ENCODE results near the gene PDE3A.

Gene PDE3A

GRCh38 chr12:20426957-20427356 is 58.6 kb downstream of the PDE3A start:
- no peak for DNase-seq

GRCh38 chr12:20429852-20430251 is 61.5 kb downstream of the PDE3A start:
- DNase-seq = no peak

- no peak for DNase-seq
Measured at GRCh38 chr12:20432290-20432689, 64.0 kb downstream of the PDE3A start.

GRCh38 chr12:20434996-20435395 is 66.7 kb downstream of the PDE3A start:
- DNase-seq = no peak

- DNase-seq = no peak
Measured at GRCh38 chr12:20436316-20436715, 68.0 kb downstream of the PDE3A start.

GRCh38 chr12:20438299-20438779 is 70.0 kb downstream of the PDE3A start:
- no peak for DNase-seq

GRCh38 chr12:20439626-20440025 is 71.3 kb downstream of the PDE3A start:
- DNase-seq = no peak

GRCh38 chr12:20440408-20440807 is 72.1 kb downstream of the PDE3A start:
- DNase-seq = no peak

GRCh38 chr12:20442322-20442721 is 74.0 kb downstream of the PDE3A start:
- no peak for DNase-seq

GRCh38 chr12:20443255-20443654 is 74.9 kb downstream of the PDE3A start:
- DNase-seq = no peak

- DNase-seq = no peak
Measured at GRCh38 chr12:20443792-20444191, 75.5 kb downstream of the PDE3A start.

- no peak for DNase-seq
Measured at GRCh38 chr12:20444595-20445170, 76.3 kb downstream of the PDE3A start.

GRCh38 chr12:20445687-20446086 is 77.3 kb downstream of the PDE3A start:
- DNase-seq = no peak

- no peak for DNase-seq
Measured at GRCh38 chr12:20446836-20447235, 78.5 kb downstream of the PDE3A start.

- DNase-seq = no peak
Measured at GRCh38 chr12:20448781-20449180, 80.4 kb downstream of the PDE3A start.

GRCh38 chr12:20450591-20451180 is 82.3 kb downstream of the PDE3A start:
- DNase-seq = peak; percentile 26

- DNase-seq = no peak
Measured at GRCh38 chr12:20451761-20452160, 83.4 kb downstream of the PDE3A start.

GRCh38 chr12:20452496-20453010 is 84.2 kb downstream of the PDE3A start:
- no peak for DNase-seq

GRCh38 chr12:20453756-20454310 is 85.5 kb downstream of the PDE3A start:
- no peak for DNase-seq

GRCh38 chr12:20455001-20455706 is 86.8 kb downstream of the PDE3A start:
- no peak for DNase-seq

- DNase-seq = no peak
Measured at GRCh38 chr12:20457582-20457981, 89.2 kb downstream of the PDE3A start.

GRCh38 chr12:20458011-20458410 is 89.7 kb downstream of the PDE3A start:
- DNase-seq = no peak

- no peak for DNase-seq
Measured at GRCh38 chr12:20459920-20460319, 91.6 kb downstream of the PDE3A start.

GRCh38 chr12:20460956-20461355 is 92.6 kb downstream of the PDE3A start:
- no peak for DNase-seq

All from RPMI8226 (cell line).